DMS114 treated with DMSO at 0.1 percent for 48 hours (cell line): ENCODE measurements around the gene GLIS1.

ENCODE experiments used
- DNase-seq: peaks from one replicate; lab custom pipeline; 2025; ENCODE audit not compliant: unreplicated experiment; lab: John Stamatoyannopoulos, UW

The GLIS1 gene

DNA sequence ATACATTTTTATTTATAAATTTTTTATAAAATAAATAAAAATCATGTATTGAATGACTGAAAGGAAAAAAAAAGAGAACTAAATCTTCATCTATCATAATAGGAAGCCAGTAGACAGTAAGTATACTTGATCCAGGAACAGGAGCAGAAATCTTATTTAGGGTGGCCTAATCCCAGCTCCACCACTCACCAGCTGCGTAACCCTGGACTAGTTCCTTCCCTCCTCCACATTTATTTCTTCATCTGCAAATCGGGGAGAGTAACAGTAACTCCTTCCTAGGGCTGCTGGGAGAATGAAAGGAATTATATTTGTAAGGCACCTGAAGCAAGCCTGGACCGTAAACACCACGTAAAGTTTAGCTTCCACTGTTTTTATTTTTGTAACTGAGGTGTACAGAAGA, 17.9 kb downstream of the GLIS1 start:
- no peak for DNase-seq

DNA sequence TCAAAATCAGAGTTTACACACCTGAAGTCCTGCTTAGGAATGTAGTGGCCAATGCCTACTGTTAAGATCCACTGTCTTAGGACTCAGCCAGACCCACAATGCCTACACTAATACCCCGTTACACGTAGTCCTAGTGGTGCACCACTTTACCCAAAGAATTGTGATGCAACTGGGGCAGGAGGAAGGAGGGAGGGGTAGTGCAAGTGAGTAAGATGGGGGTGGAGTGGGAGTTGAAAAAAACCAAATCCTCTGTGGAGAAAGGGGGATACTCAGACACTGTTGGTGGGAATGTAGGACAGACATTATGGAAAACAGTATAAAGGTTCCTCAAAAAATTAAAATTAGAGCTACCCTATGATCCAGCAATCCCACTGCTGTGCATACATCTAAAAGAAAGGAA, 19.5 kb downstream of the GLIS1 start:
- DNase-seq, result no peak

DNA sequence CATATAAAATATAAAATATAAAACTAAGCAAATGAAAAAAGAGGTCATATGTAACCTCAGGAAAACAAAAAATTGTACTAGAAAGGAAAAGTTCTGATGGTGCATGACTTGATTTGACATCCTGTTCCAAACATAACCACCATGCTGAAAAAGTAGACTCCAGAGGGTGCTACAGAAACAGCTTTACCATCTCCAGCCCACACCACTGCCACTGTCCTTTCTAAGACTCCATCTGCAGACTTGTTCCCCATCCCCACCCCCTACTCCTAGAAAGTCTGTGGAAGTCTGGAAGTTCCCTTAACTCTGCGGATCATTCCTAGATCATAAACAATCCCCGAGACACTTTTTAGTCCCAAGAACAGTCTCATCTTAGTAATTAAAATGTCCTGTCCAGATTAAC, 20.5 kb downstream of the GLIS1 start:
- no peak for DNase-seq

DNA sequence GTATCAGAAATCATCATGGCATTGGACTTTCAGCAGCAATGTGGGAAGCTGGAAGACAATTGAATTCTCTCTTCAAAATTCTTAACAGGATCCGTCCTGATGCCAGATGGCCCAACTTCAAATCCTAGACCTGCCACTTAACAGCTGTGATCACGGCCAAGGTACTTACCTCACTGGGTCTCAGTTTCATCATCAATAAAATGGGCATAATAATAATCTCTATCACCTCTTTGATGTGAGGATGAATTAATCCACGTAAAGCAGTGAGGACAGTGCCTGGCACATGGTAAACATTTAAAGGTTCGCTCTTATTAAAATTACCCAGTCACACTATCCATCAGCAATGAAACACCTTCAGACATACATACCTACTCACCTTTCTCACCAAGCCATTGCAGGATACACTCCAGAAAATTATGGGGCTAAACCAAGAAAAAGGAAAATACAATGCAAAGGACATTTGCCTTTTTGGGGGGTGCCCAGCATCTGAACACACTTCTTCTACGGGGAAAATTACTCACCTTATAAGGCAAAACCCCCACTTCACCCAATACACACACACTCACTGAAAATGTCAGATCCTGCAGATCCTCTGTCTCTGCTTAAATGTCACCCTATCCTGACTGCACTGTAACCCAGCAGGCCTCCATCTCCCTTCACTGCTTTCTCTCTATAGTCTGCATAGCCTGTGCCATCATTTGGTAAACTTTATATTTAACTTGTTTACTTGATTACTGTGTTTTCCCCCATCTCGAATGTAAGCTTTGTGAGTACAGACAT, 21.7 kb downstream of the GLIS1 start:
- no peak for DNase-seq

DNA sequence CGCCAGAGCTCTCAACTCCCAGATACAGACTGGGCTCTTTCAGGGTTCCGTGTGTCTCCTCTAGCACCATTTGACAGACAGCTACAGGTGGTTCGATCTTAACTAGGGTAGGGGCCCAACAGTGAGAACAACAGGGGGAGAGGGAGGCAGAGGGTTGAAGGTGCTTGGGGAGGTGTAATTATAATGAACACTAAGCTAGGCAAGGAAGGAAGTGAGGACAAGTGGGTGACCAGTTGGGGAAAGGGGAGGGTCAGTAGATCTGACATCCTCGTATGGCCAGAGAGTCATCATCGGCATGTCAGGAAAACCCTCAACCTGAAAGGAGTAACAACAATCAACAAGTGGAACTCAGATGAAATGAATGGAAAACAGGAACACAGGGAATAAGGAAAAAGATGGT, 22.8 kb downstream of the GLIS1 start:
- DNase-seq, result no peak

DNA sequence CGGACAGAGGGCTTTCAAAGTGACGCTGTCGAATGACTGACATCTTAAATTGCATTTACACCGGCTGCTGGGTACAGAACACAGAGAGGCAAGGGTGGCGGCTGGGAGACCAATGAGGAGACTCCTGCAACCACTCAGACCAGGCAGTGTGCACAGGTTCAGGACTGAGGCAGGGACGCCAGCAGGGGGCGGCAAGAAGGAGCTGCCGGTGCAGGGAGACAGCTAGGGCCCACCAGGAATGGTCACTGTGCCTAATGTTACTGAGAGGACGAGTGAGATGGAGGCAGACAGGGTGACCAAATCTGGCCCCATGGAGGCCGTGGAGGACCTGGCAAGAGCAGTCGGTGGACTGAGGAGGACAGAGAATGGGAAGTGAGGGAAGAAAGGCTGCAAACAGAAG, 23.5 kb downstream of the GLIS1 start:
- DNase-seq, result no peak

DNA sequence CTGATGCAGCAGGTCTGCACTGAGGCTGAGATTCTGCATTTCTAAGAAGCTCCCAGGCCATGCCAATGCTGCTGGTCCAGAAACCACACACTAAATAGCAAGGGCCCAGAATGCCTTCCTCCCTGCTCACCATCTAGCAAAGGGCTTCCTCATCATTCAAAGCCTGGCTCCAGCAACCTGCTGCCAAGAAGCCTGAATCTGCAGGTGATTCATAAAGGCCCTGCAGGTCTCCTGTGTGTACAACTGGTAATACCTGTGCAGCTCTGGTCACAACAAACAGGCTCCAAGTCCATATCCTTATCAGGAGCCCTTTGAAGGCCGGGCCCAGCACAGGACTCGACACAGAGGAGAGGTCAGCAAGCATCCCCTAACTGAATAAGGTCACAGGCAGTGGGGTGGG, 26.7 kb downstream of the GLIS1 start:
- DNase-seq, result no peak

DNA sequence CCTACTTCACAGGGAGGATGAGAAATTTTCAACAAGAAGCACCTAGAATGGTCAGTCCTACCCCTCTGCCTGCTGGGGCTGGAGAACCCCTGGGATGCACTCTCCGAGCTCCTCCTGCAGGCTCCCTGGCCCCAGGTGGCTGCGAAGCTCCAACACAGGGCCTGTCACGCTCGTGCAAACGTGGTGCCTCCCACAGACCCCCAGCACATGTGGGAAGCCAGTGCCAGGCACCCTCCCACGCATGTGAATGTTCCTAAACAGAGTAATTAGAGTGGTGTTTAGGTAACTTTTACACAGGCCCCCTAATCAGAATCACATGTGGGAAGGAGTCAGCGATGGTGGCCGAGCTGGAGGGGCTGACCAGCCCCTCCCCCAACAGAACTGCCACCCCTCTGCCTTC, 28.4 kb downstream of the GLIS1 start:
- no peak for DNase-seq

DNA sequence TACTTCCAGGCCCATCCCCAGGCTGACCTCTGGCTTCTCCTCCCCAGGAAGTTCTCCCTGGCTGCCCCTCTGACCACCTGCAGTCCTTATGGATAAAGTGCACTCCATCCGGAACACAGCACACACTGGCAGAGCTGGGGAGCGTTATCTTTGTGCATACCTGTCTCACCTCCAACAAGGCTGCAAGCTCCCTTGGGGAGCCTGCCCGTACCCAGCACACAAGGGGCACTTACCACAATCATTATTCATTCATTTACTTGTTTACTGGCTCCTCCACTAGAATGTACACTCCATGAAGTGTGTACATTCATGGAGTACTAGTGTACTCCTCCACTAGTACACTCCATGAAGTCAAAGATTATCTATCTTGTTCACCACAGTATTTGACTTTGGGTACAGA, 30.3 kb downstream of the GLIS1 start:
- DNase-seq, result no peak

DNA sequence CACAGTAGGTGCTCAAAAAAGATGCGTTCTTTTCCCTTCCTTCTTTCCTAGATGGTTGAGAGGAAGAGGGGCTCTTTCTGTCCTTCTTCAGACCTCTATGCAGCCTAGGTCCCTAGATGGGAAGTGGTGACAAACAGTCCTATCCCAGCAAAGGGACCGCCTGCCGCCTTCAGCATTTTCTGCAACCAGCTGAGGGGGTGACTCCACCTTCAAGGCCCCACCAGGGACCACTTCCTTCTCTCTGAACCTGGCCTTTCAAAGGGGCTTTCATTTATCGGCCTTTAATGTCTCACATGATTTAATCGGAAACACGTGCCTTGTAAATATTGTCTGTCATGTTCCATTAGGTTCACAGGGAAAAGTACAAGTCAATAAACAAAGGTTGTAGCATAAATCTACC, 32.6 kb downstream of the GLIS1 start:
- no peak for DNase-seq

DNA sequence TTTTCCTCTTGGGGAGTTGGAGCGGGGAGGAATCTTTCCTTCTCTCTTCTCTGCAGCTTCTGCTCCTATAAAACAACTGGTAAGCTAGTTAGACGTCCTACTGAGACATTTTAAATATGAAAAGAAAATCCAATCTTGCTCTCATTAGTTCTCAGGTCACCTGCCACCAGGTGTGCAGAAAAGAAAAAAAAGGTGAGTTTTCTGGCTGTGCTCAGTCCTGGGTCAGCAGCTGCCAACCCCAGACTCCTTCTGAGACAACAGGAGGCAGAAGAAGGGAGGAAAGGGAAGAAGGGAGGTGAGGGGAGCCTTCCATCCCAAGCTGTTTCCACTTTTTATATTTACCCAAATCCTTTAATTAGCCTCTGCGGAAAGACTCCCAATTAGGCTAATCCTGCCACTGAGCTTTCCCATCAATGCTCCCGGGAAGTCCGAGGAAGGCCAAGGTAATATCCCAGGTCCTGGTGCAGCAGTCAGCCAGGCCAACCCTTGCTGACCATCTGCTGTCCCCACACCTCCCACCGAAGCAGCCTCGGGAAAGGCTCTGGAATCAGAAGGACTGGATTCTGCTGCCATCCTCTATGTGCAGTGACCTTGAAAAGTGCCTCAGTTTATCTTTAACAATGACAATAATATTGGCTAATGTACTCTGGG, 33.4 kb downstream of the GLIS1 start:
- DNase-seq, result no peak

DNA sequence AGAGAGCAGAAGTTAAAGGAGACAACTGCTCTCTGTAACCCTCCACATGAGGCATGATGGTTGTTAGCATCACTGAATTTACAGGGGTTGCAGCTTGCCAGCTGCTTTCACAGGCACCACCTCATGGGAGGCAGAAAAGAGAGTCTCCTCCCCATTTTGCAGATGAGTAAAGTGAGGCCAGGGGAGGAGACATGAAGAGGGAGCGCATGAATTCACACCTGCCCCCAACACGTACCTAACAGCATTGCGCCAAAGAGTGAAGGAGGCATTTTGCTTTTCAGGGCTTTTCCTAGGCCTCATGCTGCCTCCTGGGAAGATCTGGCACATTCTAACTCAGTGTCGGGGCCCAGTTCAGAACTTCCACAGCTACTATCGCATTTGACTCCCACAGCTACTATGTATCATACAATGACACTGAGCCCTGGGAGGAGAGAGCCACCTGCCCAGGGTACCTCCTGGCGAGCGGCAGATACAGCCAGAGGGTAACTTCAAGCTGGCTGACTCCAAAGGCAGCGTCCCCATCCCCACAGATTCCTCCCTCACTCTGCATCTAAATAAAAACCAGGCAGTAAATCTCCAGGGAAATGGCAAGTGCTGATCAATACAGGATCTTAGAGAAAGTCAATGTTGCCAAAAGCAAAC, 34.0 kb downstream of the GLIS1 start:
- DNase-seq, result no peak

DNA sequence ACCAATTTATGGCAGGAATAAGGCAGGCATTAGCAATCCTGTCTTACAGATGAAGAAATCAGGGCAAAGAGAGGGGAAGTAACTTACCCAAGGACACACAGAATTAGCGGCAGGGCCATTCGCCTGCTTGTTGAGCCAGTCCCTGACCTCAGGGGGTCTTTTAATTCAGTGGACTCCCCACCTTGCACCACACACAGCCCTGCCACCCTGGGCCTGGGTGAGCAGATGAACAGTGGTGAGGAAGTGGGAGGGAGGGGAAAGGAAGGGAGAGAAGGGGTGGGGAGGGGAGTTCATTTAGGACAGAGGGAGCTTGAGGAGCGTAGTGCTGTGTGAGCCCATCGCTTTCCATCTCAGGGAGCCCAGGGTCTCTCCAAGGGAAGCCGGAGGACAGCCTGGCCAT, 34.7 kb downstream of the GLIS1 start:
- DNase-seq, result no peak

DNA sequence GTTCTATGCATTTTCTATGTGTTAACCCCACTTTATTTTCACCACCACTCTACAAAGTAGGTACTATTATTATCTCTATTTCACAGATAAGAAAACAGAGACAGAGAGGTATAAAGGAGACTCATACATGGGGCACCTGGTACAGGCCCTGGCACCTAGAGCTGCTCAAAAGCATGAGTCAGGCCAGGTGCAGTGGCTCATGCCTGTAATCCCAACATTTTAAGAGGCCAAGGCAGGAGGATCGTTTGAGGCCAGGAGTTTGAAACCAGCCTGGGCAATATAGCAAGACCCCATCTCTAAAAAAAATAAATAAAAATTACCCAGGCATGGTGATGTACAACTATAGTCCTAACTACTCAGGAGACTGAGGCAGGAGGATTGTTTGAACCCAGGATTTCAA, 35.8 kb downstream of the GLIS1 start:
- DNase-seq, result no peak

DNA sequence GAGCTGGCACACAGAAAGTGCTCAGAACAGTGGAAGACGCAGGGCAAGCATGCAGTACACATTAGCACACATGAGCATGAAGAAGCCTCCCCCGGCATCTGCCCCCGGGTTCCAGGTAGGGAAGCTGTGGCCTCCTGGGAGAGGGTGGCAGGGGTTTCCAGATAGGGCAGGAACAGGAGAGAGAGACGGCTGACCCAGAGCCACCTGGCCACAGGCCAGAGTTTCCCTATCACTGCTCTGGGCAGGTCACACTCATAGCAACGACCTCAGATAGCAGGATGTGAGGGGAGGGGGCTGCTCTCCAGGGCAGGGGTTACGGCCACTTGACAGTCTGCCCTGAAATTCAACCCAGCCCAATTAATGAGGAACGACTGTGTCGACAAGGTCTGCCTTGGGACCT, 36.6 kb downstream of the GLIS1 start:
- DNase-seq, result no peak

DNA sequence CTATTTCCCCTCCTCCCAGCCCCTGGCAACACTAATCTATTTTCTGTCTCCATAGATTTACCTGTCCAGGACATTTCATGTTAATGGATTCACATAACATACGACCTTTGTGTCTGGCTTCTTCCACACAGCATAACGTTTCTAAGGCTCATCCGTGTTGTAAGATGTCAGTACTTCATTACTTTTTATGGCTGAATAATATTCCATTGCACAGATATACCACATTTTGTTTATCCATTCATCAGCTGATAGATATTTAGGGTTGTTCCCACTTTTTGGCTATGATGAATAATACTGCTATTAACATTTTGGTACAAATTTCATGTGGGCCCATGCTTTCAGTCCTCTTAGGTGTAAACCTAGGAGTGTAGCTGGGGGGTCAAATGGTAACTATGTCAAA, 38.2 kb downstream of the GLIS1 start:
- DNase-seq, result no peak

DNA sequence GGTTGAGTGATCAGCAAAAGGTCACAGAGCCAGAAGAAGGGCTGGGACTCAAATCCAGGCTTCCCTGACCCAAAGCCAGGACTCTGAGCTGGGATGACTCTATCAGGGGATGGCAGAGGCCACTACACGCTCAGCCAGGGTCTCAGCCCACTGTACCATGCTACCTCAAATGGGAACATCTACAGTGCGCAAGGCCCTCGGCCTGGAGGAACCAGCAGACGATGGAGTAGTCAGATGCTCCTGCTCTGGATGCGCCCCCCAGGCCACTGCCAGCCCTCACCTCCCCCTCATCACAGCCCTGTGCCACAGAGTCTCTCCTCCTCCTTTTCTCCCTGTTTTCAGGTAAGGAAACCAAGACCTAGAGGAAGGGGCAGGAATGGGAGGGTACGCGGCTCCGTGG, 39.0 kb downstream of the GLIS1 start:
- no peak for DNase-seq

DNA sequence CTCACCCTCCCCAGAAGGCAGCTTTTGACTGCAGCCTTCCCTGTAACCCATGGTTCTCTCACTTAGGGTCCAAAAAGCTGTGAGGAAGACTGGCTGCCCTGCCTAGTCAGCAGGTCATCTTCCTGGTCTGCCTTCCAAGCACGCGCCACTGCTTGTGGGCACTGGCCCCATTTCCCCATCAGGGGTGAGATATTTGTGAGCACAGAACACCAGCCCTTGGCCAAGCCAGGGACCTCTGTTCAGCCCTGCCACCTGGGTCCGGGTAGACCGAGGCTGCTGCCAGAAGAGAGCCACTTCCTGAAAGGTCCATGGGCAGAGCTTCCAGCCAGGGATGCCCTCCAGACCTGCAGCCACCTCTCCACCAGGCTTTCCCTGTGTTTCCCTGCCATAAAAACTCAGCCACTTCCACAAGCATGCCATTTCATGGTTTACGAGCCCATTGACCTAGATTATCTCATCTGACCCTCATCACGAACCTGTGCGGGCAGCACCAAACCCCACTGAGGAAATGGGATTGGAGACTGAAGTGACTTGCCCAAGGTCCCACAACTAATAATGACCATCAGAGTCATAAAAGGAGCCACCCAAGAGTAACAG, 40.5 kb downstream of the GLIS1 start:
- DNase-seq, result no peak

DNA sequence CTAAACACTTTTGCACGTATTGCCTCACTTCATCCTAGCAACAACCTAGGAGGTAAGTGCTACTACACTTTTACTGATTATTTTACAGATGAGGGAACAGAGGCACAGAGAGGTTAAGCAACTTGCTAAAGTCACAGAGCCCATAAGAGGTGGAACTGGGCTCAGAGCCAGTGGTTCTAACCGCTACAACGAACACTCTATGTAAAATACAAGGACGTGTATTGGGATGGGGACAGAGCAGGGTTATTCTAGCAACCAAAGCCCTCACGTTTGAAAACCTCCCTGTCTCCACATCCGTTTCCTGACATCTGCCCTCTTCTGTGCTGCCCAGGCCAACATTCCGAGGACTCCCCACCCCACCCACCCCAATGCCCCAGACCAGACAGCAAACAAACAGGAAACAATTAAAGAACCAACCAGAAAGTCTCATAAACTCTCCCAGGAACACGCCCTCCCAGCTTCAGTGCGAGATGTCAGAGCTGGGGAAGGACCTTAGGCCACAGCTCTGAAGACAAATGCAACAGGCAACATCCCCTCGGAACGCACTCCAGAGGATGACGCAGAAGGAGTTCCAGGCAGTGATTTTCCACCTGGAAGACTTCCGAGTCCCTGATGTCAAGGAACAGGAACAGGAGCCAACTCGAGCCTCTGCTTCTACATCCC, 41.1 kb downstream of the GLIS1 start:
- no peak for DNase-seq

DNA sequence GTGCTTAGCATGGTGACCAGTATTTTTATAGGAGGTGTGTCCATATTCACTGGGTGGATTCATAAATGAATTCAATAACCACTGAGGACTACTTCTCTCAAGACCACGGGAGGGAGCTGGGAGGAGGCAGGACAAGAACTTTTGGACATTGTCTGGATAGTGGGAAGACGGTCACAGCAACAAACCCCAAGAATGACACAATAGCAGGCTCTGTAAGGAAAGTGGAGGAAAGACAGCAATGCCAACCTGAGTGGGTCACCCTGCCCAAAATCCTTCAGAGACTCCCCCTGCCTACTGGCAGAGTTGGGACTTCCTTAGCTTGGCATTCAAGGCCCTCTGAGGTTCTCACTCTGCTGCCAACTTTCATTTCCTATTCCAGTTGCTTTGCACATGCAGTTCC, 42.0 kb downstream of the GLIS1 start:
- DNase-seq, result no peak

DNA sequence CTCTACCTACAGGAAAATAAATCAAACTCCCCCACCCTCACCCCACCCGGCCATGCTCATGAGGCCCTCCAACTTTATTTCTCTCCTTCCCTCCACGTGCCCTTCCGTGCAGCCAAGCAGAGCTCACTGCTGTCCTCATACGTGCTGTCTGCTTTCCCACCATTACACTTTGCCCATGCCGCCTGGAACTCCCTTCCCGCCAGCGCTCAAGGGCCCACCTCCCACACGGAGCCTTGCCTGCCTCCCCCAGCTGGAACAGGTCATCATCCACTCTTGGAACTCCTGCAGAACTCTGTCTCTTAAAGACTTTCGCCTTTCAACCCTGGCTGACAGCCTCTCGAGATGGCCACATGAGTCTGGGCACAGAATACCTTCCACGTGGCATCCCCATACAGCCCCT, 42.4 kb downstream of the GLIS1 start:
- DNase-seq, result no peak

DNA sequence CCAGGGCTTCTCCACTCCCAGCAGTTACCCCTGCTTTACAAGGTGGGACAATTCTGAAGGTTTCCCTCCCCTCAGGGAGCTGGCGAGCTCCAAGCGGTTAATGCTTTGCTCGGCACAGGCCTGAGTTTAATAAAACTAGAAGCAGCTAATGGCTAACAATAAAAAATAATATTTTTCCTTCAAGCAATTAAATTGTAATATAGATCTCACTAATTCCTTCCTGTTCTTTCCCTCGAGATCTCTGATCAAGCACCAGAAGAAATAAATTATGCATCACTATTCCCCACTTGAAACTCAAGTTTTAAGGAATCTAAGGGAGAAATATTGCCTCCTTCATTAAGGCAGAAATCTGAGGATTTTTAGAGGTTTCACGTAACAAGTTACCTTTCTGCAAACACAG, 42.9 kb downstream of the GLIS1 start:
- DNase-seq, result no peak
